GM12872 (cell line): ENCODE measurements around the gene RNASE12.

Source experiments
- TF ChIP-seq, protein P1 (sequence below): IDR thresholded peaks from 3 replicates; pipeline ENCODE4 v1.5.1; 2011; ENCODE audit warnings: low read depth, mild to moderate bottlenecking, low read length, moderate library complexity; ENCODE audit not compliant: insufficient read depth

RNASE12 gene

GRCh38 chr14:20611277-20611676 is 20.1 kb upstream of the RNASE12 start:
- TF ChIP-seq, protein P1, sequence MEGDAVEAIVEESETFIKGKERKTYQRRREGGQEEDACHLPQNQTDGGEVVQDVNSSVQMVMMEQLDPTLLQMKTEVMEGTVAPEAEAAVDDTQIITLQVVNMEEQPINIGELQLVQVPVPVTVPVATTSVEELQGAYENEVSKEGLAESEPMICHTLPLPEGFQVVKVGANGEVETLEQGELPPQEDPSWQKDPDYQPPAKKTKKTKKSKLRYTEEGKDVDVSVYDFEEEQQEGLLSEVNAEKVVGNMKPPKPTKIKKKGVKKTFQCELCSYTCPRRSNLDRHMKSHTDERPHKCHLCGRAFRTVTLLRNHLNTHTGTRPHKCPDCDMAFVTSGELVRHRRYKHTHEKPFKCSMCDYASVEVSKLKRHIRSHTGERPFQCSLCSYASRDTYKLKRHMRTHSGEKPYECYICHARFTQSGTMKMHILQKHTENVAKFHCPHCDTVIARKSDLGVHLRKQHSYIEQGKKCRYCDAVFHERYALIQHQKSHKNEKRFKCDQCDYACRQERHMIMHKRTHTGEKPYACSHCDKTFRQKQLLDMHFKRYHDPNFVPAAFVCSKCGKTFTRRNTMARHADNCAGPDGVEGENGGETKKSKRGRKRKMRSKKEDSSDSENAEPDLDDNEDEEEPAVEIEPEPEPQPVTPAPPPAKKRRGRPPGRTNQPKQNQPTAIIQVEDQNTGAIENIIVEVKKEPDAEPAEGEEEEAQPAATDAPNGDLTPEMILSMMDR, result no peak

DNA sequence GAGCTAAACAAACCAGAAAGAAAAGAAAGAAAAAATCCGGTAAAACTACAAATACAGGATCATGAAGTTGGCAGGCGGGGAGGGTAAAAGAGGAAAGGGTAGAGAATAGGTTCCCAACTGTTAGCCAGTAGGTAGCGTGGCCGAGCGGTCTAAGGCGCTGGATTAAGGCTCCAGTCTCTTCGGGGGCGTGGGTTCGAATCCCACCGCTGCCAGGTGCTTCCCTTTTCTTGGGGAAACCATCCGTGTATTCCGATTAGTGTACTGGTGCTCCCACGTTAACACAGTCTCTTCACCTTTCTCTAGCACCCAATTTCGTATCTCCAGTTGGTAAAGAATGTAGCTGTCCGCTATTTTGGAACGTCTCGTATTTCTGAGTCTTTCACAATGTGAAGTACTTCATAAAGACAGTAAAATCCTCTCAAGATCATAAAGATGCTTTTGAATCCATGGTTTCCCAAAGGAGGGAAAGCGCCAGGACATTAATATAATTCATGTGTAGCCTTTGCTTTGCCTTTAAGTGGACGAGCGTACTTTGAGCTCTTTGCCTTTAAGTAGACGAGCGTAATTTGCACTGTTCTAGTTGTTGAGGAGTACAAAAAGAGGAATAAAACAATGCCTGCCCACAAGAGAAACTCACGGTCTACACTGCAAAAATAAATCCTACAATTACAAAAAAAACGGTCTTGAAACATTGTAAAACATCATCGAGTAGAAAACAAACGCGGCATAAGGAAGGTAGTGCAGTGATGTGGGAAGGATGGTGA is 19.0 kb upstream of the RNASE12 start:
- TF ChIP-seq, protein P1, result no peak

DNA sequence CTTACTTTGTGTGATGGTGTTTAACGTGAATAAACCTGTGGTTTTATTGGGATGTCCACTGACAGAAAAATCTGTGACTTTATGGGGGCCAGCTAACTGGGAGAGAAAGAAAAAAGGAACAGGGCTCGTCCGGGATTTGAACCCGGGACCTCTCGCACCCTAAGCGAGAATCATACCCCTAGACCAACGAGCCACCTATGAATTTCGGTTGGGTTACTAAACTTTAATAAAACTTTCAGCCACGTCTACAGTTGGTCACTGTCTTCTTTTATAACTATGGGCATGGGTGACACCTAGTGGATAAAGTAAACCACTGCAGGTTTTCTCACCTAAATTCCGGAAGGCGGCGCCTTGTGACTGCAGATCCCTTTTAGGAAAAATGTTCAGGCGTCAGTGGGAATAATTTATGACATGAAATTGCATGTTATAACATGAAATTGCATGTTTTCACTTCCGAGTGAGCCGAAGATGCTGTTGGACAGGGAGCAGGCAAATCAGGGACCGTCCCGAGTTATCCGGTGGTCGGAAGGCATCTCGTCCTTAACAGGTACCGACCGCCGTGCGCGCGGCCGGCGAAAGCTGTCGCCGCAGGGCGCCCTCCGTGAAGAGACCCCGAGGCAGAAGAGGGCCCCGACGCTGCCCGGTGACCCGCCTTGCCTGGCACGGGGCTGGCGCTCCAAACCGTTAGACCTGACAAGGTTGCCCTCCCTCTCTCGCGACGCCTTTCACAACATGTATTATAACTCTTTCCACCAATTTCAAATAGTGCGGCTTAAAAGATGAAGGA is 18.2 kb upstream of the RNASE12 start:
- TF ChIP-seq, protein P1, result peak; percentile 82

DNA sequence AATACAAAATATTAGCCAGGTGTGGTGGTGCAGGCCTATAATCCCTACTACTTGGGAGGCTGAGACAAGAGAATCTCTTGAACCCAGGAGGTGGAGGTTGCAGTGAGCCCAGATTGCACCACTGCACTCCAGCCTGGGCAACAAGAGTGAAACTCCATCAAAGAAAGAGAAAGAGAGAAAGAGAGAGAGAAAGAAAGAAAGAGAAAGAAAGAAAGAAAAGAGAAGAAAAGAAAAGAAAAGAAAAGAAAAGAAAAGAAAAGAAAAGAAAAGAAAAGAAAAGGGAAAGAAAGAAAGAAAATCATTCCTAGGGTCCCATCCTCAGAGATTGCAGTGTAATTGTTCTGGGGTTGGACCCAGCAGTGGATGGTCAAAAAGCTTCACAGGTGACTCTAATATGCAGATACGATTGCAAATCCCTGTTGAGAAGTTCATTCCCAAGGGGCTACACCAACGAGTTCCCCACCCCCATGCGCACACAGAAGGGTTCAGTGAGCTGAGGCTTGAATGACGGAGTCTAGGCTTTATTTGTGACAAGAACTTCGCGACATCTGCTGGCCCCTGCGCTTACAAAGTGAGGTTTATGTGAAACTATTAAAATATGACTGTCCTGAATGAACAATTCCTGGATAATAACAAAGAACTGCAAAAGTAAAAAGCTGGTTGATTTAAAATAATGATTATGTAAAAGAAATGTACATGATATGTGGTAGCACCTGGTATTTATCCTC is 17.4 kb upstream of the RNASE12 start:
- TF ChIP-seq, protein P1, result no peak

DNA sequence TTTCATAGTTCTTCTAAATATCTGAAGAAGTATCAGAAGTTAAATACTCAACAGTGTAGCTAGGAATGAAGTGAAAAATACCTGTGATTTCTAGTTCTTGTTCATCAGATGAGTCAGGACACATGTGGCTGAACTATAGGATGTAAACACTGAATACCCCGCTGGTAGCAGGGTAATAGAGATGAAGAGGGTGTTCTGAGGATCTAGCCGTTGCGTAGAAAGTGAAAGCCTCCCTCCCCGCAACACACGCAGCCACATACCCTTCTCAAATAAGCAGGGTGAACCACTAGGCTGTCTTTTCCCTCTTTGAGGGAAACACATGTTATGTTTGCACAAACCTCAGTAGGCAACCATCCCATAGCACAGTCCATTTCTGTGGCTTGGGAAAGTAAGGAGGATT is 16.4 kb upstream of the RNASE12 start:
- TF ChIP-seq, protein P1, result no peak

- TF ChIP-seq, protein P1, result no peak
These were observed 15.7 kb upstream of the RNASE12 start for GRCh38 chr14:20606902-20607242.
